DMS153 treated with DMSO at 0.1 percent for 48 hours (cell line): ENCODE results near the gene TPO.
"Not testable (repeated sequence)": the region's sequence is repeated elsewhere in the genome, so short reads cannot be mapped to it uniquely, and the experiment has no call there.

Experiments used
- DNase-seq: peaks from one replicate; lab custom pipeline; 2025; ENCODE audit not compliant: unreplicated experiment; lab: John Stamatoyannopoulos, UW

Gene TPO

GRCh38 chr2:1413156-1413710 lies at the start of gene TPO:
TSS of gene TPO (plus strand) at chr2:1413463. CDS start at chr2:1414409, 946 bp downstream.
- DNase-seq: no peak

GRCh38 chr2:1366546-1367134 lies 46.6 kb upstream of the TPO start:
- peak; percentile 84 for DNase-seq

- DNase-seq: no peak
Observed at GRCh38 chr2:1367601-1368000, 45.7 kb upstream of the TPO start.

GRCh38 chr2:1369905-1370304 lies 43.4 kb upstream of the TPO start:
- no peak for DNase-seq

- DNase-seq: no peak
Observed at GRCh38 chr2:1370461-1370860, 42.8 kb upstream of the TPO start.

- no peak for DNase-seq
Observed at GRCh38 chr2:1371082-1371481, 42.2 kb upstream of the TPO start.

GRCh38 chr2:1373830-1374229 lies 39.4 kb upstream of the TPO start:
- no peak for DNase-seq

GRCh38 chr2:1374287-1374686 lies 39.0 kb upstream of the TPO start:
- DNase-seq: no peak

- no peak for DNase-seq
Observed at GRCh38 chr2:1375794-1376193, 37.5 kb upstream of the TPO start.

GRCh38 chr2:1377473-1377872 lies 35.8 kb upstream of the TPO start:
- no peak for DNase-seq

GRCh38 chr2:1378456-1379150 lies 34.7 kb upstream of the TPO start:
- no peak for DNase-seq

GRCh38 chr2:1381644-1382043 lies 31.6 kb upstream of the TPO start:
- DNase-seq: no peak

GRCh38 chr2:1387954-1388725 lies 25.1 kb upstream of the TPO start:
- DNase-seq: not testable (repeated sequence)

GRCh38 chr2:1390118-1390517 lies 23.1 kb upstream of the TPO start:
- not testable (repeated sequence) for DNase-seq

GRCh38 chr2:1393321-1393720 lies 19.9 kb upstream of the TPO start:
- no peak for DNase-seq

- no peak for DNase-seq
Observed at GRCh38 chr2:1394709-1395408, 18.4 kb upstream of the TPO start.

GRCh38 chr2:1397350-1397749 lies 15.9 kb upstream of the TPO start:
- no peak for DNase-seq

GRCh38 chr2:1398191-1398590 lies 15.1 kb upstream of the TPO start:
- no peak for DNase-seq

GRCh38 chr2:1400943-1401735 lies 12.1 kb upstream of the TPO start:
- DNase-seq: no peak

- DNase-seq: no peak
Observed at GRCh38 chr2:1402064-1402463, 11.2 kb upstream of the TPO start.
